CD4-positive, alpha-beta T cell treated with Interleukin-10 for 1 hour (primary cell): ENCODE measurements around the gene TGFB3.
"Not testable (repeated sequence)": the region's sequence is repeated elsewhere in the genome, so short reads cannot be mapped to it uniquely, and the experiment has no call there.

ENCODE experiments used
- DNase-seq: peaks from one replicate; pipeline ENCODE4 v3.0.0-alpha.2; 2020

The TGFB3 gene

GRCh38 chr14:75944607-75945241, 37.1 kb downstream of the TGFB3 start:
- DNase-seq, result no peak

GRCh38 chr14:75941030-75941429, 40.8 kb downstream of the TGFB3 start:
- DNase-seq, result no peak

GRCh38 chr14:75939200-75939599, 42.6 kb downstream of the TGFB3 start:
- no peak for DNase-seq

GRCh38 chr14:75934998-75935628, 46.7 kb downstream of the TGFB3 start:
- DNase-seq, result no peak

GRCh38 chr14:75933712-75934296, 48.0 kb downstream of the TGFB3 start:
- DNase-seq, result no peak

GRCh38 chr14:75928690-75929181, 53.1 kb downstream of the TGFB3 start:
- no peak for DNase-seq

- no peak for DNase-seq
These were observed 54.2 kb downstream of the TGFB3 start for GRCh38 chr14:75927564-75928087.

GRCh38 chr14:75926431-75927115, 55.2 kb downstream of the TGFB3 start:
- DNase-seq, result no peak

GRCh38 chr14:75925141-75925840, 56.5 kb downstream of the TGFB3 start:
- not testable (repeated sequence) for DNase-seq

- not testable (repeated sequence) for DNase-seq
These were observed 61.4 kb downstream of the TGFB3 start for GRCh38 chr14:75920421-75920820.

- DNase-seq, result no peak
These were observed 63.9 kb downstream of the TGFB3 start for GRCh38 chr14:75917946-75918335.

GRCh38 chr14:75917322-75917945, 64.4 kb downstream of the TGFB3 start:
- DNase-seq, result no peak

GRCh38 chr14:75915045-75915444, 66.8 kb downstream of the TGFB3 start:
- no peak for DNase-seq

GRCh38 chr14:75913183-75913582, 68.6 kb downstream of the TGFB3 start:
- no peak for DNase-seq

- DNase-seq, result no peak
These were observed 69.9 kb downstream of the TGFB3 start for GRCh38 chr14:75911883-75912282.

- DNase-seq, result no peak
These were observed 71.7 kb downstream of the TGFB3 start for GRCh38 chr14:75910048-75910447.

GRCh38 chr14:75909630-75910029, 72.2 kb downstream of the TGFB3 start:
- DNase-seq, result no peak
